Rectal smooth muscle tissue (tissue), 1 donor: Measurements from ENCODE around the gene RTTN.

Experiments used
- H3K27ac ChIP-seq: one replicate; pipeline ENCODE4 v1.7.0; 2013; ENCODE audit warnings: low read depth, low read length, inconsistent platforms
- H3K27me3 ChIP-seq: one replicate; pipeline ENCODE4 v1.7.0; 2013; ENCODE audit warnings: low read length; ENCODE audit not compliant: control insufficient read depth, insufficient read depth
- H3K36me3 ChIP-seq: one replicate; pipeline ENCODE4 v1.7.0; 2013; ENCODE audit warnings: low read length; ENCODE audit not compliant: control insufficient read depth, insufficient read depth
- H3K4me1 ChIP-seq: one replicate; pipeline ENCODE4 v1.7.0; 2013; ENCODE audit warnings: low read length; ENCODE audit not compliant: control insufficient read depth, insufficient read depth
- H3K4me3 ChIP-seq: one replicate; pipeline ENCODE4 v1.7.0; 2013; ENCODE audit warnings: low read length
- H3K9ac ChIP-seq: one replicate; pipeline ENCODE4 v1.7.0; 2013; ENCODE audit warnings: low read length

The RTTN gene

GRCh38 chr18:69999656-70000055 lies 205.8 kb downstream of the RTTN start:
- H3K27me3 ChIP-seq = no peaks in the 10 kb centered on the region
- H3K4me3 ChIP-seq = no peak overlapping the region
- H3K27ac ChIP-seq = no peak overlapping the region
- H3K4me1 ChIP-seq = no peaks in the 10 kb centered on the region
- H3K9ac ChIP-seq = no peak overlapping the region
- no peaks in the 10 kb centered on the region for H3K36me3 ChIP-seq

GRCh38 chr18:69998523-69998987 lies 206.9 kb downstream of the RTTN start:
- no peak overlapping the region for H3K9ac ChIP-seq
- no peak overlapping the region for H3K4me3 ChIP-seq
- H3K27ac ChIP-seq = no peak overlapping the region
- no peaks in the 10 kb centered on the region for H3K4me1 ChIP-seq
- no peaks in the 10 kb centered on the region for H3K36me3 ChIP-seq
- no peaks in the 10 kb centered on the region for H3K27me3 ChIP-seq

- no peaks in the 10 kb centered on the region for H3K27me3 ChIP-seq
- H3K9ac ChIP-seq = no peak overlapping the region
- H3K36me3 ChIP-seq = no peaks in the 10 kb centered on the region
- no peak overlapping the region for H3K27ac ChIP-seq
- H3K4me3 ChIP-seq = no peak overlapping the region
- H3K4me1 ChIP-seq = no peaks in the 10 kb centered on the region
Observed at GRCh38 chr18:69996951-69997798, 208.3 kb downstream of the RTTN start.

- Histone ChIP-seq H3K9ac (no peak overlapping the region), H3K4me1 (no peaks in the 10 kb centered on the region), H3K4me3 (no peak overlapping the region), H3K27me3 (no peaks in the 10 kb centered on the region), H3K36me3 (no peaks in the 10 kb centered on the region), H3K27ac (no peak overlapping the region)
Observed at GRCh38 chr18:69996417-69996816, 209.1 kb downstream of the RTTN start.

- no peaks in the 10 kb centered on the region for H3K36me3 ChIP-seq
- no peaks in the 10 kb centered on the region for H3K27me3 ChIP-seq
- no peak overlapping the region for H3K4me3 ChIP-seq
- no peak overlapping the region for H3K27ac ChIP-seq
- H3K9ac ChIP-seq = no peak overlapping the region
- H3K4me1 ChIP-seq = no peaks in the 10 kb centered on the region
Observed at GRCh38 chr18:69995774-69996173, 209.7 kb downstream of the RTTN start.

- Histone ChIP-seq H3K9ac (no peak overlapping the region), H3K27ac (no peak overlapping the region), H3K4me3 (no peak overlapping the region), H3K27me3 (no peaks in the 10 kb centered on the region), H3K4me1 (no peaks in the 10 kb centered on the region), H3K36me3 (no peaks in the 10 kb centered on the region)
Observed at GRCh38 chr18:69992776-69993175, 212.7 kb downstream of the RTTN start.

GRCh38 chr18:69987870-69988269 lies 217.6 kb downstream of the RTTN start:
- Histone ChIP-seq H3K4me3 (no peak overlapping the region), H3K9ac (no peak overlapping the region), H3K4me1 (no peaks in the 10 kb centered on the region), H3K27ac (no peak overlapping the region), H3K36me3 (peaks cover 2% of the 10 kb centered on the region), H3K27me3 (no peaks in the 10 kb centered on the region)

GRCh38 chr18:69985239-69985638 lies 220.2 kb downstream of the RTTN start:
- H3K9ac ChIP-seq = no peak overlapping the region
- peaks cover 2% of the 10 kb centered on the region for H3K36me3 ChIP-seq
- H3K4me1 ChIP-seq = no peaks in the 10 kb centered on the region
- no peaks in the 10 kb centered on the region for H3K27me3 ChIP-seq
- H3K27ac ChIP-seq = no peak overlapping the region
- H3K4me3 ChIP-seq = no peak overlapping the region

- Histone ChIP-seq H3K36me3 (peaks cover 2% of the 10 kb centered on the region), H3K4me3 (no peak overlapping the region)
Observed at GRCh38 chr18:69982417-69982816, 223.1 kb downstream of the RTTN start.

GRCh38 chr18:69981948-69982347 lies 223.5 kb downstream of the RTTN start:
- H3K4me3 ChIP-seq = no peak overlapping the region
- no peak overlapping the region for H3K27ac ChIP-seq
- no peaks in the 10 kb centered on the region for H3K4me1 ChIP-seq
- H3K9ac ChIP-seq = no peak overlapping the region
- H3K27me3 ChIP-seq = no peaks in the 10 kb centered on the region
- peaks cover 2% of the 10 kb centered on the region for H3K36me3 ChIP-seq

More at GRCh38 chr18:69982417-69982816, 223.1 kb downstream of the RTTN start:
- Histone ChIP-seq H3K27ac (no peak overlapping the region), H3K27me3 (no peaks in the 10 kb centered on the region), H3K4me1 (no peaks in the 10 kb centered on the region), H3K9ac (no peak overlapping the region)

- Histone ChIP-seq H3K4me1 (no peaks in the 10 kb centered on the region), H3K4me3 (no peak overlapping the region), H3K9ac (no peak overlapping the region), H3K27me3 (no peaks in the 10 kb centered on the region), H3K36me3 (peaks cover 2% of the 10 kb centered on the region), H3K27ac (no peak overlapping the region)
Observed at GRCh38 chr18:69980982-69981804, 224.3 kb downstream of the RTTN start.

GRCh38 chr18:69980509-69980908 lies 225.0 kb downstream of the RTTN start:
- Histone ChIP-seq H3K4me3 (no peak overlapping the region), H3K27me3 (no peaks in the 10 kb centered on the region), H3K9ac (no peak overlapping the region), H3K4me1 (no peaks in the 10 kb centered on the region), H3K27ac (no peak overlapping the region), H3K36me3 (peaks cover 2% of the 10 kb centered on the region)
